GM12864 (cell line): Measurements from ENCODE around the gene DGKI.

Experiments used
- DNase-seq: peaks from one replicate; pipeline ENCODE4 v3.0.0-alpha.2; 2011; ENCODE audit warnings: low read depth
- H3K4me3 ChIP-seq: 2 replicates; pipeline ENCODE4 v1.5.1; 2011; ENCODE audit warnings: mild to moderate bottlenecking, low read depth, low read length, control low read depth
- TF ChIP-seq, protein P1 (sequence below): IDR thresholded peaks from 2 replicates; pipeline ENCODE4 v1.5.1; 2011; ENCODE audit warnings: low read depth, mild to moderate bottlenecking, moderate library complexity, low read length, control low read depth, inconsistent platforms; ENCODE audit errors: missing control alignments

Gene DGKI

DNA sequence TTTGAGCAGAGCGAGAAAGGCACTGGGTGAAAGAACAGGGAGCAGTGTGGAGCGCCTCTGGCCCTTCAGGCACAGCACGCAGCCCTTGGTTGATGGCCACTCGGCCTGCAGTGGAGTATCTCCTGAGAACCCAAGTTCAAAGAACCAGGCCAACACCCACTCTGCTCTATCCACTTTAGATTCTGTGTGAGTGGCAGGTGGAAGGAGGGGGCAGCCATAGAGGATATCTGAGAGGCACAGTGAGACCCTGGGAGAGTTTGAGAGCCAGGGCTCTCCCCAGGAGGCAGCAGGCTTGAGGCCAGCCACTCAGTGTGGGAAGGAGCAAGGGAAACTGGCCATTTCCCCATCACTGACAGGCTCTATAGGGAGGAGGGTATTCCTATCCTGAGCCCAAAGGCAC is 450.7 kb downstream of the DGKI start:
- DNase-seq, result no peak
- TF ChIP-seq, protein P1, sequence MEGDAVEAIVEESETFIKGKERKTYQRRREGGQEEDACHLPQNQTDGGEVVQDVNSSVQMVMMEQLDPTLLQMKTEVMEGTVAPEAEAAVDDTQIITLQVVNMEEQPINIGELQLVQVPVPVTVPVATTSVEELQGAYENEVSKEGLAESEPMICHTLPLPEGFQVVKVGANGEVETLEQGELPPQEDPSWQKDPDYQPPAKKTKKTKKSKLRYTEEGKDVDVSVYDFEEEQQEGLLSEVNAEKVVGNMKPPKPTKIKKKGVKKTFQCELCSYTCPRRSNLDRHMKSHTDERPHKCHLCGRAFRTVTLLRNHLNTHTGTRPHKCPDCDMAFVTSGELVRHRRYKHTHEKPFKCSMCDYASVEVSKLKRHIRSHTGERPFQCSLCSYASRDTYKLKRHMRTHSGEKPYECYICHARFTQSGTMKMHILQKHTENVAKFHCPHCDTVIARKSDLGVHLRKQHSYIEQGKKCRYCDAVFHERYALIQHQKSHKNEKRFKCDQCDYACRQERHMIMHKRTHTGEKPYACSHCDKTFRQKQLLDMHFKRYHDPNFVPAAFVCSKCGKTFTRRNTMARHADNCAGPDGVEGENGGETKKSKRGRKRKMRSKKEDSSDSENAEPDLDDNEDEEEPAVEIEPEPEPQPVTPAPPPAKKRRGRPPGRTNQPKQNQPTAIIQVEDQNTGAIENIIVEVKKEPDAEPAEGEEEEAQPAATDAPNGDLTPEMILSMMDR, result no peak

DNA sequence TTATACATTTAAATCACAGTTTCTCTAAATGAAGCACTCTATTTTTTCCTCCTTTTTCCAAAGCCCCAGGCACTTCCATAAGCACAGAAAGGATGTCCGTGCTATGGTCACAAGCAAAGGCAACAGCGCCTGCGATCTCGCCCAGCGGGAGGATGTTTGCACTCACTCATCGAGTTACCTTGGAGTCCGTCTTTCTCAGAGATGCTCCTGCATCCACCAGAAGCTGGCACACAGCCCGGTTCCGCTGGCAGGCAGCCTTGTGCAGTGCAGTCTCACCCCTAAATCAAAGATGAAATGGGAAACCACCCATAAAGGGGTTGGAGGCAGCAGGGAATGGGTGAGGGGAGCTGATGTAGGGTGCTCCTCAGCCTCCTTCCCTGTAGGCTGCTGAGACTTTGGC is 451.4 kb downstream of the DGKI start:
- H3K4me3 ChIP-seq, result no peak overlapping the region
- TF ChIP-seq, protein P1, result no peak
- DNase-seq, result no peak

More for the DNA sequence above, 450.7 kb downstream of the DGKI start:
- no peak overlapping the region for H3K4me3 ChIP-seq

DNA sequence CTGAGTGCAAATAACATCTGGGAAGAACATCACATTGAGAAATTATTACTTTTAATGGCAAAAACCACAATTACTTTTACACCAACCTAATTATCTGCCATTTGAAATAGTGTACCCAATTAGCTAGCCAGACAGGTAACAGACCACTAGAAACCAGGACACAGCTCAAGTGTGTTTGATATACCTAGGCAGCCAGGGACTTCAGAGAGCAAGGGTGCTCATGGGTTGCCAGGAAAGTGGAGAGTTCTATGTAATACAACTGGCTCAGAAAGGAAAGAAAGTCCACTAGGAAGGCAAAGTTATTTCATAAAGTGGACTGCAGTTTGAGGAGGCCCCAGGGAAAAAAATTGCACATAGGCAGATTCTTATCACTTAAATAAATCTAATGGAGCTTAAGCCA is 453.2 kb downstream of the DGKI start:
- TF ChIP-seq, protein P1, result no peak
- DNase-seq, result no peak
- H3K4me3 ChIP-seq, result no peak overlapping the region

DNA sequence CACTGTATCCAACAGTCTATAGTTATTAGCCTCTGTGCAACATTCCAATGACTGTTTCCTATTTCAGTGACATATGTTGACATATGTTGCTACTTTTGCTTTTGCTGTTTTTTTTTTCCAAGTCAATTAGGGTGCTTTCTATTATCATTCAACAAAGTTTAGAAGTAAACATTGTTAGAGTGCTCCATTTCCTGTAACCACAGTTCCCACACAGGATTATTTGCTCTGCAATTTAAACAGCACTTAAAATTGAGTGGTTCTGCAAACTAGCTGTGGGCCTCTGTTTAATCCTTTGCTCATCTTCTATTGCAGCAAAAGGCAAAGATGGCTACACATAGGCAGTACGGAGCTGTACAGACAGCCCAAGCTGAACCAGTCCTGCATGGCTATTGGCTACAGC is 456.7 kb downstream of the DGKI start:
- H3K4me3 ChIP-seq, result no peak overlapping the region
- DNase-seq, result no peak
- TF ChIP-seq, protein P1, result no peak

DNA sequence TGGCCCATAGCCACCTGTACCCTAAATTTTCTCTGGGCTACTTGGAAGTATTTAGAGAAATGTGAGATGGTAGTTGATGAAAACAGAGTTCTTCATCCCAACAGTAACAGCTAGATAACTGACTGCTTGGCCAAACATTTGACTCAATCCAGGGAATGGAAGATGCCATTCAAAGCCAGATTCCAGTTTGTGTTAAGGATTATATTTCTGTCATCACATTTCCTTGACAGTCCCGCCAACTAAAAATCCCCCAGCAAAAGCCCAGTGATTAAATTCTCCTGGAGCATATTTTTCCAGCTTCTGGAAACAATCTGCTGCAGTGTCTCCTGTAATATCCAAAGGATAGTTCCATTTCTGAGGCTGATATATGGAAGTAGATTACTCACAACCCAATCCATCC is 457.9 kb downstream of the DGKI start:
- DNase-seq, result no peak
- TF ChIP-seq, protein P1, result no peak
- H3K4me3 ChIP-seq, result no peak overlapping the region

DNA sequence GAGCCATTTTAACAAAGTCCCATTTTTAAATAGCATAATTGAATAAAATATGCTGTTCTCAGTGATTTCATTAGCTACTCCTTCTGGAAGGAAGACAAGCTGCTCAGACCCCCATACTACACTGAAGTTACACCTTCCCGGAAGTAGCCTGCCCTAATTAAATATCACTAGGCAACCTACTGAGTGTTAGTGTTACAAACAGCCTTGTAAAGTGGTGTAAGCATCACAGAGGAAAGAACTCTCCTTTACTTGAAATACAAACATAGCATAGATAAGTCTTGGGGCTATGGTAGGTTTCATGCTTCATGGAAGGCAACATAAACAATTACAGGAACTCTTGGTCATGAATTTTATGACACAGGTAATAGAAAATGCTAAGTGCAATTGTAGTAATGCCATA is 459.8 kb downstream of the DGKI start:
- TF ChIP-seq, protein P1, result no peak
- no peak for DNase-seq
- no peak overlapping the region for H3K4me3 ChIP-seq

DNA sequence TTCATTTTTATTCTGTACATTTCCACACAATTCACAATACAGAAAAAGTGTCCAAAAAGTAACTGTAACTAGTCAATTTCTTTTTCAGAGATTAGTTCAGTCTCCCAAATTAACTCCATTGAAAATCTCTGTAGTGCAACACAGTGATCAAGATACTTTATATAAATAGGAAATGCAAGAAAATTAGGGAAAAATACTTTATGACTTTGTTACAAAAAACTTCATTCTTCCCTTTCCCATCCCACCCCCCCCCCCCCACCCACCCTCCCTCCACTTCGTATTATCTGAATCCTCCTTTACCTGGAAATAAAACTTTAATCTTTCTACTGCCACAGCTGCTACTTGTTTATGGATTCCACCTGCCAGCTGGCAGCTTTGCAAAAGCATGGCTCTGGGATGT is 465.7 kb downstream of the DGKI start:
- no peak overlapping the region for H3K4me3 ChIP-seq
- TF ChIP-seq, protein P1, result no peak
- no peak for DNase-seq
